Testis (tissue), 3 donors: ENCODE data around the gene ISY1. TPM values are rescaled to one million over a fixed set of nuclear protein-coding genes. Genes with fewer than 3 reads are reported as not detected.
A peak's percentile ranks its signal among the peaks of the same experiment; 100 is the strongest.
"Not testable (repeated sequence)": the region's sequence is repeated elsewhere in the genome, so short reads cannot be mapped to it uniquely, and the experiment has no call there.

Source experiments
- DNase-seq: peaks from one replicate; pipeline ENCODE4 v3.0.0-alpha.2; 2019
- H3K27ac ChIP-seq, 2 donors: fragments of 200-600 bp; sonication (generic); one replicate each; pipeline ENCODE4 v1.5.1; 2019
- H3K27me3 ChIP-seq: fragments of 200-600 bp; sonication (generic); one replicate; pipeline ENCODE4 v1.5.1; 2019
- H3K36me3 ChIP-seq: fragments of 200-600 bp; sonication (generic); one replicate; pipeline ENCODE4 v1.5.1; 2017; ENCODE audit warnings: low read depth; ENCODE audit errors: missing control alignments
- H3K4me1 ChIP-seq: fragments of 200-600 bp; sonication (generic); one replicate; pipeline ENCODE4 v1.5.1; 2019
- H3K4me3 ChIP-seq, 2 donors: fragments of 200-600 bp; sonication (generic); one replicate each; pipeline ENCODE4 v1.5.1; 2017 to 2019
- H3K9me3 ChIP-seq: fragments of 200-600 bp; sonication (generic); one replicate; pipeline ENCODE4 v1.5.1; 2017
- CTCF ChIP-seq, 3 experiments: fragments of 450-650 bp in 2 of 3; fragments of 200-600 bp in 1 of 3; sonication (generic) in 1 of 3; IDR thresholded peaks; one replicate each; pipeline ENCODE4 v1.5.1; 2016 to 2019; ENCODE audit warnings: antibody characterized with exemption in 3 of 3, mild to moderate bottlenecking in 2 of 3, moderate library complexity in 1 of 3
- POLR2A ChIP-seq: fragments of 450-650 bp; IDR thresholded peaks from one replicate; pipeline ENCODE4 v1.6.1; 2017; ENCODE audit warnings: antibody characterized with exemption, mild to moderate bottlenecking, moderate library complexity
- WGBS, 2 donors: methylation state at CpG; one replicate each; pipeline ENCODE4 v1.1.5; 2018; 5-methylcytosine and 5-hydroxymethylcytosine counted together
- intact Hi-C: fragments of 100-400 bp; cut with DNase I; formaldehyde crosslinking; loops from one replicate; pipeline ENCODE4 v1.15.1; 2023; ENCODE audit warnings: low total_unique reads
- polyA plus RNA-seq: library from polyadenylated mRNA; stranded (reverse); fragments of 350-450 nt; fragmentation: Illumina TruSeq; extraction: RNeasy Lipid Tissue Mini Kit (QIAGEN cat#74804); gene quantifications from one replicate; pipeline ENCODE4 v1.2.3, GENCODE V29; 2014; ENCODE audit warnings: low read depth, low replicate concordance; ENCODE audit not compliant: insufficient read depth
- total RNA-seq, 2 donors: library from RNA; depleted of rRNA; stranded (reverse); fragments of >200 nt; gene quantifications; one replicate each; pipeline ENCODE4 v1.2.3, GENCODE V29; 2016

ISY1 gene
- total and polyA plus RNA-seq, 3 donors from 2014 or later = 19.4 to 21.0 (median 20.7) TPM

- Histone ChIP-seq H3K36me3 (no peaks in the 10 kb centered on the region), H3K27ac (peak overlapping the region in 1 of 2 donors; percentile 33), H3K4me3 (no peak overlapping the region), H3K4me1 (peaks cover 12% of the 10 kb centered on the region), H3K9me3 (no peaks in the 10 kb centered on the region), H3K27me3 (no peaks in the 10 kb centered on the region)
- intact Hi-C loops = no loop called here
- no peak for DNase-seq
- 32 to 39% methylated on average over 1 of the region's 1 CpG for WGBS, 2 donors
- no peak for TF ChIP-seq POLR2A
- TF ChIP-seq CTCF (IDR thresholded peaks at IDR 0.05) = no peak
Measured at GRCh38 chr3:129187857-129188256, 27.0 kb upstream of the ISY1 start.

- Histone ChIP-seq H3K27ac (no peak overlapping the region), H3K4me3 (no peak overlapping the region), H3K27me3 (no peaks in the 10 kb centered on the region), H3K36me3 (no peaks in the 10 kb centered on the region), H3K9me3 (no peaks in the 10 kb centered on the region), H3K4me1 (peaks cover 16% of the 10 kb centered on the region)
- WGBS, 2 donors = 72 to 81% methylated on average over 3 of the region's 3 CpGs
- TF ChIP-seq CTCF (IDR thresholded peaks at IDR 0.05) (no peak), POLR2A (no peak)
- no peak for DNase-seq
- intact Hi-C loops = no loop called here
Measured at GRCh38 chr3:129185783-129186182, 24.9 kb upstream of the ISY1 start.

GRCh38 chr3:129184784-129185542 lies 24.1 kb upstream of the ISY1 start:
- Histone ChIP-seq H3K4me3 (peak overlapping the region; percentile 97 to 100), H3K27ac (peak overlapping the region; percentile 98 to 99), H3K4me1 (peaks cover 20% of the 10 kb centered on the region)
- H3K27me3 ChIP-seq, H3K36me3 ChIP-seq, intact Hi-C loops, H3K9me3 ChIP-seq, DNase-seq: not testable (repeated sequence)
- WGBS, 2 donors = 67 to 70% methylated on average over 20 of the region's 20 CpGs

- peaks cover 20% of the 10 kb centered on the region for H3K4me1 ChIP-seq
- no peaks in the 10 kb centered on the region for H3K36me3 ChIP-seq
- 1 to 3% methylated on average over 5 of the region's 5 CpGs for WGBS, 2 donors
- intact Hi-C loops = no loop called here
- peak overlapping the region; percentile 97 to 100 for H3K4me3 ChIP-seq
- peak overlapping the region; percentile 98 to 99 for H3K27ac ChIP-seq
- no peaks in the 10 kb centered on the region for H3K9me3 ChIP-seq
- TF ChIP-seq POLR2A (no peak), CTCF (IDR thresholded peaks at IDR 0.05) (no peak)
- no peaks in the 10 kb centered on the region for H3K27me3 ChIP-seq
- peak; percentile 44 for DNase-seq
Measured at GRCh38 chr3:129184396-129184657, 23.5 kb upstream of the ISY1 start.

GRCh38 chr3:129183569-129184395 lies 22.9 kb upstream of the ISY1 start, which contains the start of gene CNBP:
Gene CNBP (minus strand): TSS chr3:129183896. CDS start chr3:129171757, 12,139 bp downstream.
- peak within 1 kb of the TSS; percentile 98 to 99 for H3K27ac ChIP-seq
- peaks cover 26% of the 10 kb centered on the region for H3K4me1 ChIP-seq
- 0% methylated on average over 1 to 73 of the region's 83 CpGs for WGBS, 2 donors
- DNase-seq = peak; percentile 95
- H3K27me3 ChIP-seq = no peaks in the 10 kb centered on the region
- H3K9me3 ChIP-seq = no peaks in the 10 kb centered on the region
- no peak for TF ChIP-seq CTCF (IDR thresholded peaks at IDR 0.05)
- TF ChIP-seq POLR2A = peak; percentile 82
- intact Hi-C loops = no loop called here
- no peaks in the 10 kb centered on the region for H3K36me3 ChIP-seq
- peak within 1 kb of the TSS; percentile 97 to 100 for H3K4me3 ChIP-seq
